WERI-Rb-1 (cell line): Measurements from ENCODE around the gene ASB7.

Experiments used
- DNase-seq: peaks from one replicate; pipeline ENCODE4 v3.0.0-alpha.2; 2020
- H3K27ac ChIP-seq: fragments of 250-450 bp; sonication (Bioruptor Pico); 2 replicates; pipeline ENCODE4 v1.5.1; 2020; ENCODE audit warnings: mild to moderate bottlenecking, moderate library complexity
- H3K27me3 ChIP-seq: fragments of 250-450 bp; sonication (Bioruptor Pico); 2 replicates; pipeline ENCODE4 v1.5.1; 2021; ENCODE audit warnings: mild to moderate bottlenecking, low read depth, moderate library complexity; ENCODE audit not compliant: insufficient read depth, severe bottlenecking
- H3K36me3 ChIP-seq: fragments of 250-450 bp; sonication (Bioruptor Pico); 2 replicates; pipeline ENCODE4 v1.5.1; 2020; ENCODE audit warnings: mild to moderate bottlenecking, moderate library complexity
- H3K4me3 ChIP-seq: 2 replicates; pipeline ENCODE4 v1.5.1; 2011; ENCODE audit warnings: low read depth, mild to moderate bottlenecking, control low read depth, low read length
- H3K9me3 ChIP-seq: fragments of 250-450 bp; sonication (Bioruptor Pico); 2 replicates; pipeline ENCODE4 v1.5.1; 2021; ENCODE audit warnings: mild to moderate bottlenecking, moderate library complexity; ENCODE audit not compliant: severe bottlenecking
- TF ChIP-seq, protein P1 (sequence below): IDR thresholded peaks from 2 replicates; pipeline ENCODE4 v1.5.1; 2011; ENCODE audit warnings: low read depth, mild to moderate bottlenecking, control low read depth, inconsistent platforms, low read length

Gene ASB7

GRCh38 chr15:100682468-100682867 lies 80.1 kb downstream of the ASB7 start:
- no peak for DNase-seq
- TF ChIP-seq, protein P1, sequence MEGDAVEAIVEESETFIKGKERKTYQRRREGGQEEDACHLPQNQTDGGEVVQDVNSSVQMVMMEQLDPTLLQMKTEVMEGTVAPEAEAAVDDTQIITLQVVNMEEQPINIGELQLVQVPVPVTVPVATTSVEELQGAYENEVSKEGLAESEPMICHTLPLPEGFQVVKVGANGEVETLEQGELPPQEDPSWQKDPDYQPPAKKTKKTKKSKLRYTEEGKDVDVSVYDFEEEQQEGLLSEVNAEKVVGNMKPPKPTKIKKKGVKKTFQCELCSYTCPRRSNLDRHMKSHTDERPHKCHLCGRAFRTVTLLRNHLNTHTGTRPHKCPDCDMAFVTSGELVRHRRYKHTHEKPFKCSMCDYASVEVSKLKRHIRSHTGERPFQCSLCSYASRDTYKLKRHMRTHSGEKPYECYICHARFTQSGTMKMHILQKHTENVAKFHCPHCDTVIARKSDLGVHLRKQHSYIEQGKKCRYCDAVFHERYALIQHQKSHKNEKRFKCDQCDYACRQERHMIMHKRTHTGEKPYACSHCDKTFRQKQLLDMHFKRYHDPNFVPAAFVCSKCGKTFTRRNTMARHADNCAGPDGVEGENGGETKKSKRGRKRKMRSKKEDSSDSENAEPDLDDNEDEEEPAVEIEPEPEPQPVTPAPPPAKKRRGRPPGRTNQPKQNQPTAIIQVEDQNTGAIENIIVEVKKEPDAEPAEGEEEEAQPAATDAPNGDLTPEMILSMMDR: no peak

DNA sequence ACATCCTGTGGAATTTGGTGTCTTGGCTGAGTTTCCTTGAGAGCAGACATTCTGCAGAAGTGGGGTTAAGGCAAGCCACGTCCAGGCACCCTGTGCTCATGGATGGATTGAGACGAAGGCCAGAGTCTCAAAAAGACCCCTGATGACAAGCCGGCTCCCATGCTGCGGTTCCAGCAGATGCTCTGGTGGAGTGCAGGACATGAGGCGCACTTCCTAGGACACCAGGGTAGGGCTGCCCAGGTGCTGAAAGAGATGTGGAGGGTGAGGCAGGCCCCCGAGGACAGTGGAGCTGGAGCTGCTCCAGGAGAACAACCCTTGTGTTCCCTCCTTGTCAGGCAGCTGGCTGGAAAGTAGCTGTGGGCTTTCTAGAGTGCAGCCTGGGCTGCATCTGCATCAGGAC lies 81.0 kb downstream of the ASB7 start:
- H3K27ac ChIP-seq: no peak overlapping the region
- no peaks in the 10 kb centered on the region for H3K36me3 ChIP-seq
- no peaks in the 10 kb centered on the region for H3K9me3 ChIP-seq
- H3K4me3 ChIP-seq: no peak overlapping the region
- no peak for DNase-seq
- no peaks in the 10 kb centered on the region for H3K27me3 ChIP-seq
- TF ChIP-seq, protein P1: no peak

More at GRCh38 chr15:100682468-100682867, 80.1 kb downstream of the ASB7 start:
- Histone ChIP-seq H3K36me3 (no peaks in the 10 kb centered on the region), H3K27me3 (no peaks in the 10 kb centered on the region), H3K9me3 (no peaks in the 10 kb centered on the region), H3K4me3 (no peak overlapping the region), H3K27ac (no peak overlapping the region)

- TF ChIP-seq, protein P1: no peak
- H3K27me3 ChIP-seq: no peaks in the 10 kb centered on the region
- no peaks in the 10 kb centered on the region for H3K36me3 ChIP-seq
- no peak overlapping the region for H3K4me3 ChIP-seq
- no peak for DNase-seq
- H3K9me3 ChIP-seq: no peaks in the 10 kb centered on the region
- H3K27ac ChIP-seq: no peak overlapping the region
These were observed 82.2 kb downstream of the ASB7 start for GRCh38 chr15:100684591-100684990.

GRCh38 chr15:100686021-100686724 lies 83.8 kb downstream of the ASB7 start:
- no peak for DNase-seq
- TF ChIP-seq, protein P1: no peak
- H3K4me3 ChIP-seq: no peak overlapping the region
- no peaks in the 10 kb centered on the region for H3K36me3 ChIP-seq
- H3K27ac ChIP-seq: no peak overlapping the region
- no peaks in the 10 kb centered on the region for H3K9me3 ChIP-seq
- no peaks in the 10 kb centered on the region for H3K27me3 ChIP-seq

GRCh38 chr15:100686725-100687473 lies 84.5 kb downstream of the ASB7 start:
- TF ChIP-seq, protein P1: no peak
- DNase-seq: no peak
- H3K36me3 ChIP-seq: no peaks in the 10 kb centered on the region
- H3K9me3 ChIP-seq: no peaks in the 10 kb centered on the region
- H3K27me3 ChIP-seq: no peaks in the 10 kb centered on the region
- no peak overlapping the region for H3K4me3 ChIP-seq
- H3K27ac ChIP-seq: no peak overlapping the region
